Tibial artery (tissue), 4 donors: ENCODE measurements around the gene RPTN.

ENCODE experiments used
- DNase-seq, 2 donors: peaks; one replicate each; pipeline ENCODE4 v3.0.0-alpha.2; 2019
- H3K27ac ChIP-seq, 2 donors: fragments of 200-600 bp; sonication (generic) in 1 of 2; 1 replicate in 1 of 2; 2 replicates in 1 of 2; pipeline ENCODE4 v1.5.1; 2018 to 2019; ENCODE audit warnings: mild to moderate bottlenecking in 1 of 2
- H3K27me3 ChIP-seq, 2 donors: fragments of 200-600 bp; sonication (generic) in 1 of 2; one replicate each; pipeline versions ENCODE4 v1.5.1 to v1.6.0; 2016 to 2019
- H3K36me3 ChIP-seq, 3 donors: fragments of 200-600 bp; sonication (generic) in 2 of 3; one replicate each; pipeline ENCODE4 v1.5.1; 2016 to 2019; ENCODE audit warnings: mild to moderate bottlenecking in 2 of 3
- H3K4me1 ChIP-seq, 4 donors: fragments of 200-600 bp; sonication (generic) in 2 of 4; 1 replicate in 3 of 4; 2 replicates in 1 of 4; pipeline ENCODE4 v1.5.1; 2016 to 2019
- H3K4me3 ChIP-seq, 2 donors: fragments of 200-600 bp; sonication (generic) in 1 of 2; 1 replicate in 1 of 2; 2 replicates in 1 of 2; pipeline ENCODE4 v1.5.1; 2018 to 2019; ENCODE audit warnings: mild to moderate bottlenecking in 2 of 2
- H3K9me3 ChIP-seq, 3 donors: fragments of 200-600 bp; sonication (generic) in 1 of 3; one replicate each; pipeline ENCODE4 v1.5.1; 2016 to 2019
- CTCF ChIP-seq, 2 experiments: fragments of 200-600 bp in 1 of 2; fragments of 450-650 bp in 1 of 2; IDR thresholded peaks; one replicate each; pipeline ENCODE4 v1.5.1; 2017 to 2019; ENCODE audit warnings: antibody characterized with exemption in 2 of 2, mild to moderate bottlenecking in 1 of 2, moderate library complexity in 1 of 2
- intact Hi-C: fragments of 100-400 bp; cut with DNase I; formaldehyde crosslinking; loops from one replicate; pipeline ENCODE4 v1.15.0; 2023; ENCODE audit warnings: low total_unique reads

RPTN gene

GRCh38 chr1:152107031-152107983 is 51.7 kb downstream of the RPTN start:
- Histone ChIP-seq H3K4me1 (peaks cover 0 to 43% (median 29%) of the 10 kb centered on the region in 4 donors), H3K36me3 (no peaks in the 10 kb centered on the region), H3K9me3 (peaks cover 0 to 12% (median 12%) of the 10 kb centered on the region in 3 donors), H3K27me3 (peaks cover 0 to 80% of the 10 kb centered on the region in 2 donors), H3K4me3 (peak overlapping the region; percentile 14 to 24), H3K27ac (no peak overlapping the region)
- DNase-seq = no peak
- intact Hi-C loops = no loop called here
- TF ChIP-seq CTCF (IDR thresholded peaks at IDR 0.05) = no peak

GRCh38 chr1:152104854-152105253 is 54.2 kb downstream of the RPTN start:
- TF ChIP-seq CTCF (IDR thresholded peaks at IDR 0.05) = no peak
- peaks cover 0 to 12% (median 12%) of the 10 kb centered on the region in 3 donors for H3K9me3 ChIP-seq
- peaks cover 0 to 18% (median 6%) of the 10 kb centered on the region in 4 donors for H3K4me1 ChIP-seq
- no peak overlapping the region for H3K4me3 ChIP-seq
- H3K36me3 ChIP-seq = no peaks in the 10 kb centered on the region
- intact Hi-C loops = no loop called here
- peaks cover 0 to 71% of the 10 kb centered on the region in 2 donors for H3K27me3 ChIP-seq
- no peak overlapping the region for H3K27ac ChIP-seq
- DNase-seq = no peak
